Measurements from ENCODE around the gene CYB5D1. TPM values are rescaled to one million over a fixed set of nuclear protein-coding genes. Genes with fewer than 3 reads are reported as not detected.

CYB5D1 gene
- total RNA-seq, 1 donor from 2014 or later = 17.8 TPM

GRCh38 chr17:7851438-7852261, 6.2 kb upstream of the CYB5D1 start:
- TF ChIP-seq, protein P1, sequence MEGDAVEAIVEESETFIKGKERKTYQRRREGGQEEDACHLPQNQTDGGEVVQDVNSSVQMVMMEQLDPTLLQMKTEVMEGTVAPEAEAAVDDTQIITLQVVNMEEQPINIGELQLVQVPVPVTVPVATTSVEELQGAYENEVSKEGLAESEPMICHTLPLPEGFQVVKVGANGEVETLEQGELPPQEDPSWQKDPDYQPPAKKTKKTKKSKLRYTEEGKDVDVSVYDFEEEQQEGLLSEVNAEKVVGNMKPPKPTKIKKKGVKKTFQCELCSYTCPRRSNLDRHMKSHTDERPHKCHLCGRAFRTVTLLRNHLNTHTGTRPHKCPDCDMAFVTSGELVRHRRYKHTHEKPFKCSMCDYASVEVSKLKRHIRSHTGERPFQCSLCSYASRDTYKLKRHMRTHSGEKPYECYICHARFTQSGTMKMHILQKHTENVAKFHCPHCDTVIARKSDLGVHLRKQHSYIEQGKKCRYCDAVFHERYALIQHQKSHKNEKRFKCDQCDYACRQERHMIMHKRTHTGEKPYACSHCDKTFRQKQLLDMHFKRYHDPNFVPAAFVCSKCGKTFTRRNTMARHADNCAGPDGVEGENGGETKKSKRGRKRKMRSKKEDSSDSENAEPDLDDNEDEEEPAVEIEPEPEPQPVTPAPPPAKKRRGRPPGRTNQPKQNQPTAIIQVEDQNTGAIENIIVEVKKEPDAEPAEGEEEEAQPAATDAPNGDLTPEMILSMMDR (IDR thresholded peaks at IDR 0.05; ENCODE audit: borderline replicate concordance) = peak; percentile 99
- Histone ChIP-seq H3K4me3 (peak overlapping the region; percentile 18), H3K27me3 (ENCODE audit: low read depth) (no peaks in the 10 kb centered on the region), H3K36me3 (peaks cover 64% of the 10 kb centered on the region), H3K4me1 (peaks cover 46% of the 10 kb centered on the region), H3K27ac (replicated peaks) (peak overlapping the region; percentile 99), H3K9me3 (replicated peaks) (no peaks in the 10 kb centered on the region)
- DNase-seq = peak; percentile 88
- intact Hi-C loops (cut with micrococcal nuclease) = no loop called here

- TF ChIP-seq, protein P1 (IDR thresholded peaks at IDR 0.05; ENCODE audit: borderline replicate concordance) = no peak
- Histone ChIP-seq H3K36me3 (peaks cover 58% of the 10 kb centered on the region), H3K9me3 (replicated peaks) (no peaks in the 10 kb centered on the region), H3K4me1 (peaks cover 49% of the 10 kb centered on the region), H3K27me3 (ENCODE audit: low read depth) (no peaks in the 10 kb centered on the region), H3K27ac (replicated peaks) (peak overlapping the region; percentile 99), H3K4me3 (peak overlapping the region; percentile 18)
- no peak for DNase-seq
- intact Hi-C loops (cut with micrococcal nuclease) = no loop called here
Observed at GRCh38 chr17:7852262-7852670, 5.5 kb upstream of the CYB5D1 start.

DNA sequence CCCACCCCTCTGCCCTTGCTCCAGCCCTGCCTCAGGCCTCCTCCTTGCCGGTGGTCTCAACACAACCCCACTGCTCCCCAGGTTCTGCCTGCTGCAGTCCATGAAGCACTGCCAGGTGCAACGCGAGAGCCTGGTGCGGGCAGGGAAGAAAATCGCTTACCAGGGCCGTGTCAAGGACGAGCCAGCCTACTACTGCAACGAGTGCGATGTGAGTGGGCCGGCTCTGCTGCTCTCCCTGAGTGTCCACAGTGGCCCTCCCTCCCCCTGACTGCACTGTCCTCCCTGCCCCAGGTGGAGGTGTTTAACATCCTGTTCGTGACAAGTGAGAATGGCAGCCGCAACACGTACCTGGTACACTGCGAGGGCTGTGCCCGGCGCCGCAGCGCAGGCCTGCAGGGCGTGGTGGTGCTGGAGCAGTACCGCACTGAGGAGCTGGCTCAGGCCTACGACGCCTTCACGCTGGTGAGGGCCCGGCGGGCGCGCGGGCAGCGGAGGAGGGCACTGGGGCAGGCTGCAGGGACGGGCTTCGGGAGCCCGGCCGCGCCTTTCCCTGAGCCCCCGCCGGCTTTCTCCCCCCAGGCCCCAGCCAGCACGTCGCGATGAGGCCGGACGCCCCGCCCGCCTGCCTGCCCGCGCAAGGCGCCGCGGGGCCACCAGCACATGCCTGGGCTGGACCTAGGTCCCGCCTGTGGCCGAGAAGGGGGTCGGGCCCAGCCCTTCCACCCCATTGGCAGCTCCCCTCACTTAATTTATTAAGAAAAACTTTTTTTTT, 4.7 kb upstream of the CYB5D1 start:
- H3K27me3 ChIP-seq (ENCODE audit: low read depth) = no peaks in the 10 kb centered on the region
- peaks cover 56% of the 10 kb centered on the region for H3K4me1 ChIP-seq
- TF ChIP-seq, protein P1 (IDR thresholded peaks at IDR 0.05; ENCODE audit: borderline replicate concordance) = no peak
- no peak for DNase-seq
- peak overlapping the region; percentile 99 for H3K27ac ChIP-seq (replicated peaks)
- intact Hi-C loops (cut with micrococcal nuclease) = no loop called here
- peak overlapping the region; percentile 86 for H3K4me3 ChIP-seq
- H3K9me3 ChIP-seq (replicated peaks) = no peaks in the 10 kb centered on the region
- H3K36me3 ChIP-seq = peaks cover 52% of the 10 kb centered on the region

DNA sequence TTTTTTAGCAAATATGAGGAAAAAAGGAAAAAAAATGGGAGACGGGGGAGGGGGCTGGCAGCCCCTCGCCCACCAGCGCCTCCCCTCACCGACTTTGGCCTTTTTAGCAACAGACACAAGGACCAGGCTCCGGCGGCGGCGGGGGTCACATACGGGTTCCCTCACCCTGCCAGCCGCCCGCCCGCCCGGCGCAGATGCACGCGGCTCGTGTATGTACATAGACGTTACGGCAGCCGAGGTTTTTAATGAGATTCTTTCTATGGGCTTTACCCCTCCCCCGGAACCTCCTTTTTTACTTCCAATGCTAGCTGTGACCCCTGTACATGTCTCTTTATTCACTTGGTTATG, 4.1 kb upstream of the CYB5D1 start:
- DNase-seq = no peak

DNA sequence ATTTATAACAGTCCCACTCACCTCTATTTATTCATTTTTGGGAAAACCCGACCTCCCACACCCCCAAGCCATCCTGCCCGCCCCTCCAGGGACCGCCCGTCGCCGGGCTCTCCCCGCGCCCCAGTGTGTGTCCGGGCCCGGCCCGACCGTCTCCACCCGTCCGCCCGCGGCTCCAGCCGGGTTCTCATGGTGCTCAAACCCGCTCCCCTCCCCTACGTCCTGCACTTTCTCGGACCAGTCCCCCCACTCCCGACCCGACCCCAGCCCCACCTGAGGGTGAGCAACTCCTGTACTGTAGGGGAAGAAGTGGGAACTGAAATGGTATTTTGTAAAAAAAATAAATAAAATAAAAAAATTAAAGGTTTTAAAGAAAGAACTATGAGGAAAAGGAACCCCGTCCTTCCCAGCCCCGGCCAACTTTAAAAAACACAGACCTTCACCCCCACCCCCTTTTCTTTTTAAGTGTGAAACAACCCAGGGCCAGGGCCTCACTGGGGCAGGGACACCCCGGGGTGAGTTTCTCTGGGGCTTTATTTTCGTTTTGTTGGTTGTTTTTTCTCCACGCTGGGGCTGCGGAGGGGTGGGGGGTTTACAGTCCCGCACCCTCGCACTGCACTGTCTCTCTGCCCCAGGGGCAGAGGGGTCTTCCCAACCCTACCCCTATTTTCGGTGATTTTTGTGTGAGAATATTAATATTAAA, 3.6 kb upstream of the CYB5D1 start:
- H3K27me3 ChIP-seq (ENCODE audit: low read depth) = no peaks in the 10 kb centered on the region
- H3K4me3 ChIP-seq = peak overlapping the region; percentile 86
- peaks cover 67% of the 10 kb centered on the region for H3K4me1 ChIP-seq
- TF ChIP-seq, protein P1 (IDR thresholded peaks at IDR 0.05; ENCODE audit: borderline replicate concordance) = no peak
- intact Hi-C loops (cut with micrococcal nuclease) = no loop called here
- H3K36me3 ChIP-seq = peaks cover 44% of the 10 kb centered on the region
- no peaks in the 10 kb centered on the region for H3K9me3 ChIP-seq (replicated peaks)
- DNase-seq = no peak
- H3K27ac ChIP-seq (replicated peaks) = peak overlapping the region; percentile 99

More for the DNA sequence above, 4.1 kb upstream of the CYB5D1 start:
- TF ChIP-seq, protein P1 (IDR thresholded peaks at IDR 0.05; ENCODE audit: borderline replicate concordance) = no peak
- Histone ChIP-seq H3K36me3 (peaks cover 48% of the 10 kb centered on the region), H3K4me3 (peak overlapping the region; percentile 86), H3K9me3 (replicated peaks) (no peaks in the 10 kb centered on the region), H3K27me3 (ENCODE audit: low read depth) (no peaks in the 10 kb centered on the region), H3K4me1 (peaks cover 61% of the 10 kb centered on the region), H3K27ac (replicated peaks) (peak overlapping the region; percentile 99)
- intact Hi-C loops (cut with micrococcal nuclease) = no loop called here

All from left ventricle myocardium inferior (tissue), 1 donor.